Pancreas (tissue), 10 donors: ENCODE data around the gene RIPOR2. TPM values are rescaled to one million over a fixed set of nuclear protein-coding genes. Genes with fewer than 3 reads are reported as not detected.

Experiments
- ATAC-seq, 4 donors: fragments of 200-7000 bp; cut with Tn5 transposase; one replicate each; pipeline versions ENCODE4 v1.8.0 to v1.9.1; 2020; ENCODE audit warnings: mild to moderate bottlenecking in 4 of 4, moderate library complexity in 4 of 4
- DNase-seq, 6 donors: peaks; one replicate each; pipeline ENCODE4 v3.0.0-alpha.2; 2020
- FAIRE-seq: peaks from 2 replicates; lab custom pipeline; 2012; peaks lifted over from hg19 to GRCh38; lab: Jason Lieb, UNC
- H3K27ac ChIP-seq, 4 donors: fragments of 200-600 bp; sonication (generic); 1 replicate in 3 of 4; 2 replicates in 1 of 4; pipeline versions ENCODE4 v1.5.0 to v1.8.0; 2020
- H3K27me3 ChIP-seq, 4 donors: fragments of 200-600 bp; one replicate each; pipeline ENCODE4 v1.8.0; 2021
- H3K36me3 ChIP-seq, 3 donors: fragments of 200-600 bp; sonication (generic) in 1 of 3; one replicate each; pipeline versions ENCODE4 v1.5.0 to v1.8.0; 2020 to 2021
- H3K4me1 ChIP-seq, 3 donors: fragments of 200-600 bp; one replicate each; pipeline ENCODE4 v1.8.0; 2021
- H3K4me3 ChIP-seq, 4 donors: fragments of 200-600 bp; sonication (generic) in 2 of 4; one replicate each; pipeline versions ENCODE4 v1.5.0 to v1.8.0; 2020 to 2021
- H3K9me3 ChIP-seq, 4 donors: fragments of 200-600 bp; one replicate each; pipeline ENCODE4 v1.8.0; 2021
- WGBS, 2 donors: extraction: QIAGEN DNeasy Blood & Tissue Kit; methylation state at CpG; one replicate each; pipeline ENCODE4 v1.1.7; 2013; 5-methylcytosine and 5-hydroxymethylcytosine counted together
- intact Hi-C, 3 donors: fragments of 100-400 bp; cut with DNase I; formaldehyde crosslinking; loops; one replicate each; pipeline versions ENCODE4 v1.11.1 to v1.14.2; 2022
- polyA plus RNA-seq, 2 donors: library from polyadenylated mRNA; stranded (reverse); fragments of 200-250 nt; gene quantifications; one replicate each; pipeline ENCODE4 v1.2.3, GENCODE V29; 2013
- total RNA-seq, 6 donors: library from RNA; stranded (reverse); fragmentation: NEBNext Ultra II Directional in 4 of 6; extraction: Animal tissue kit (Norgen Biotek cat#: 25700) in 4 of 6; gene quantifications; one replicate each; pipeline versions ENCODE4 v1.2.1 to v1.2.4, GENCODE V29; 2021 to 2023
- TF ChIP-seq, protein P1 (sequence below), 4 donors: fragments of 200-600 bp; sonication (generic) in 3 of 4; IDR thresholded peaks; one replicate each; pipeline versions ENCODE4 v1.5.0 to v1.8.0; 2021; ENCODE audit warnings: antibody characterized with exemption in 4 of 4
- donor health status: healthy with polysubstance abuse.
- donor health status: DM: no; HTN: no; CAD: no; lungs with moderate emphysema.
- donor health status: DM: no; HTN: no; CAD: no.
- donor health status: control.
- donor health status: control.
- donor health status: Bipolar disorder and iron deficiency.
- donor health status: DM: yes; HTN: yes; CAD: no.
- donor health status: DM: no; HTN: no; CAD: no.
- donor health status: DM: no; HTN: no; CAD: no.
- donor health status: DM: yes; HTN: yes; CAD: no.

RIPOR2 gene
- total and polyA plus RNA-seq, 8 donors = 0.28 to 3.7 (median 1.00) TPM

DNA sequence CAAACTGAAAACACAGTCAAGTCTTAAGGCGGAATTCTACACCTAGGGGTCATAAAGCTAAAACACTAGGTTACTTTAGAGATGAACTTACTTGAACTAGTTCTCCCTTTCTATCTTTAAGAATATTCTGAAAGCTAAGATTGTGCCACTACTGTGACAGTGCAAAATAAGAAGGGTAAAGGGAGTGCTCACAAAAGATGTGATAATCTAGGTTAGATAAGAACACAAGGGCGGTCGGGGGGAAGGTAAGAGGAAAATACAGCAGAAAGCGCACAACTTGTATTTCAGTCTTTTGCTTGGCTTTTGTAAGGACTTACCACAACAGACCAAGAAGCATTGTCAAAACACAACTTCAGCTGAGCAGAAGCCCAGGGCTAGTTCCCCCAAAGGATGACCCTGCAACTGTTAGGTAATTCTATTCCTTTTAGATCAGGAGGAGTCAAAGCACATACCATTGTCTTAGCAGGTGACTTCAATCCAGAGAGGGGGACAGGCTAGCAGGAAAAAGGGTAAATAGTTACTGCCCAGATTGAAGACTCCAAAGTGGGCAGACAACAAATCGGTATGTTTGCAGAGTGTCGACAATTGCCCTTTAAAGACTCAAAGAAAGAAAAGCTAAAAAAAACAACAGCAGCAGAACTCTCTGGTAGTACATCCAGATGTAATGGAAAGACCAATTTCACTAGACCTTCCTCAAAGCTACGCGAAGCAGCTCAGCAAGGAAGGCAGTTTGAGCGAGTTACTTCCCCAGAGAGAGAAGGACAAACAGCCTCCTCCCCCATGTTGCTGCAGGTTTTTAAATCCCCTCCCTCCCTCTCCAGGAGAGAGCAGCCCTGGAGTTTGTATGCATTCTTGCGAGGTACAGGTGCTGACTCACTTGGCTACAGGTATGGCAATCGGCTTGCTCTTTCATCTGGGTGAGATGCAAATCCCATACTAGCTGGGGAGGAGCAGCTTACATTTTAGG, 59.0 kb downstream of the RIPOR2 start:
- H3K4me3 ChIP-seq = no peak overlapping the region
- ATAC-seq (no peak), DNase-seq (no peak), FAIRE-seq (no peak)
- WGBS, 2 donors = 65 to 69% methylated on average over 11 of the region's 11 CpGs
- H3K9me3 ChIP-seq = no peaks in the 10 kb centered on the region
- no peaks in the 10 kb centered on the region for H3K27me3 ChIP-seq
- H3K4me1 ChIP-seq = no peaks in the 10 kb centered on the region
- TF ChIP-seq, protein P1, sequence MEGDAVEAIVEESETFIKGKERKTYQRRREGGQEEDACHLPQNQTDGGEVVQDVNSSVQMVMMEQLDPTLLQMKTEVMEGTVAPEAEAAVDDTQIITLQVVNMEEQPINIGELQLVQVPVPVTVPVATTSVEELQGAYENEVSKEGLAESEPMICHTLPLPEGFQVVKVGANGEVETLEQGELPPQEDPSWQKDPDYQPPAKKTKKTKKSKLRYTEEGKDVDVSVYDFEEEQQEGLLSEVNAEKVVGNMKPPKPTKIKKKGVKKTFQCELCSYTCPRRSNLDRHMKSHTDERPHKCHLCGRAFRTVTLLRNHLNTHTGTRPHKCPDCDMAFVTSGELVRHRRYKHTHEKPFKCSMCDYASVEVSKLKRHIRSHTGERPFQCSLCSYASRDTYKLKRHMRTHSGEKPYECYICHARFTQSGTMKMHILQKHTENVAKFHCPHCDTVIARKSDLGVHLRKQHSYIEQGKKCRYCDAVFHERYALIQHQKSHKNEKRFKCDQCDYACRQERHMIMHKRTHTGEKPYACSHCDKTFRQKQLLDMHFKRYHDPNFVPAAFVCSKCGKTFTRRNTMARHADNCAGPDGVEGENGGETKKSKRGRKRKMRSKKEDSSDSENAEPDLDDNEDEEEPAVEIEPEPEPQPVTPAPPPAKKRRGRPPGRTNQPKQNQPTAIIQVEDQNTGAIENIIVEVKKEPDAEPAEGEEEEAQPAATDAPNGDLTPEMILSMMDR (IDR thresholded peaks at IDR 0.05) = no peak
- H3K36me3 ChIP-seq = no peaks in the 10 kb centered on the region
- intact Hi-C loops = no loop called here
- no peak overlapping the region for H3K27ac ChIP-seq

DNA sequence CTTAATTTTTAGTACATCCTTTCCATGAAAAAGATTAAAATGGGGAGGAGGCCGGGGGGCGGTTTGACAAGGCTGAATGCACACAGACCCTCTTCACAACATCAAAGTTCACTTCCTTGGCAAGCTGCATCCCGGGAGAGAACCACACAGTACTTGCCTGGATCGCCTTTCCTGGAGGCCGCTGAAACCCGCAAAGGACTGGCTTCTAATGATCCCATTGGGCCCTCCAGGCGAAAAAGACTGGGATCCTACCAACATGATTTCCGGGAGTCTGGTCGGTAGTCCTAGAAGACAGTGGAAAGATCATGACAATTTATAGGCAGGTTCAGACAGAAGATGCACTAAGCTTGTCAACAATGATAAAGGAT, 60.2 kb downstream of the RIPOR2 start:
- intact Hi-C loops = no loop called here
- Histone ChIP-seq H3K9me3 (no peaks in the 10 kb centered on the region), H3K4me3 (no peak overlapping the region), H3K4me1 (no peaks in the 10 kb centered on the region), H3K36me3 (no peaks in the 10 kb centered on the region), H3K27ac (no peak overlapping the region), H3K27me3 (no peaks in the 10 kb centered on the region)
- FAIRE-seq = no peak
- no peak for DNase-seq
- WGBS, 2 donors = 77 to 95% methylated on average over 9 of the region's 9 CpGs
- ATAC-seq = no peak
- TF ChIP-seq, protein P1 (IDR thresholded peaks at IDR 0.05) = no peak

DNA sequence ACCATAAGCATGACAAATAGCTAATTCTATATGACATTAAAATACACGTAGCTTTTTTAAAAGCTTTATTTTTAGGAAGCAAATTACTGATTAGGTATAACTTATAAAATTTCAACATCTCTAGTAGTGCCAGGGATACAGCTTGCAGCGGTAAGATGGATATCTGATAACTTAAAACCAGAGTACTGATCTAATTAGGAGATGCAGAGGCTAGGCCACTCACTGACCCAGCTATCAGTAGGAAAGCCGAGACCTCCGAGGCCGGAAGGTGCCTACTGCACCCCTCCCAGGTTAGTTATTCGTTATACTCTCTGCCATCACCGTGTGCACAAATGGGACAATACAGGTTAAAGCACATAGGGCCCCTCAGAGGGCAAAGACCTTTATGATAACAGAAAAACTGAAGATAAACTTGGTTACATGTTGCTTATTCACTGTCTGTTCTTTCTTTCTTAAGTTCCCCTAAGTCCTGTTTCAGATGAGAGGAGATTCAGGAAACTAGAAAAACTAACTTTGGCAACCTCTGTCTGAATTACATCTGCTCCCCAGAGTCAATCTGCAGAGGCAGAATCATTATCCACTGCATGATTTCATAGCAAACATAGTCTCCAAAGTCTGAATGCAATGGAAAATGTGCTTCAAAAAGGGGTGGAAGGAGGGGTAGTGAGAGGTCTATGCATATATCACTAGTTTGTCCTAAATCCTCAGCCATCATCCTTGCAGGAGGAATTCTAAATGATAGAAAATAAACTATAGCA, 60.8 kb downstream of the RIPOR2 start:
- Histone ChIP-seq H3K36me3 (no peaks in the 10 kb centered on the region), H3K4me3 (no peak overlapping the region), H3K9me3 (no peaks in the 10 kb centered on the region), H3K27ac (no peak overlapping the region), H3K27me3 (peaks cover 0 to 2% (median 0%) of the 10 kb centered on the region in 4 donors), H3K4me1 (no peaks in the 10 kb centered on the region)
- intact Hi-C loops = no loop called here
- DNase-seq = no peak
- 82% methylated on average over 7 of the region's 7 CpGs for WGBS, 2 donors
- no peak for FAIRE-seq
- TF ChIP-seq, protein P1 (IDR thresholded peaks at IDR 0.05) = no peak
- ATAC-seq = no peak

DNA sequence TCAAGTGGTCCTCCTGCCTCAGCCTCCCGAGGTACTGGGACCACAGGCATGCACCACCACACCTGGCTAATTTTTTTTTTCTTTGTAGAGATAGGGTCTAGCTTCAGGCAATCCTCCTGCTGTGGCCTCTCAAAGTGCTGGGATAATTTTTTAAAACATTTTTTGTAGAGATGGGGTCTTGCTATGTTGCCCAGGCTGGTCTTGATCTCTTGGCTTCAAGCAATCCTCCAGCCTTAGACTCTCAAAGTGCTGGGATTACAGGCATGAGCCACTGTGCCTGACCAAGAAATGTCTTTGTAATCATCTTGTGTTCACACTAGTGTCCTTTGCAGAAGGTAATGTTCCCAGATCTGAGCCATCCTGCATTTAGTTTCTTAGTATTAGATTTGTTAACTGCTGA, 61.6 kb downstream of the RIPOR2 start:
- no peaks in the 10 kb centered on the region for H3K4me1 ChIP-seq
- TF ChIP-seq, protein P1 (IDR thresholded peaks at IDR 0.05) = no peak
- no peaks in the 10 kb centered on the region for H3K36me3 ChIP-seq
- no peak for ATAC-seq
- no peak for DNase-seq
- FAIRE-seq = no peak
- H3K27ac ChIP-seq = no peak overlapping the region
- intact Hi-C loops = no loop called here
- no peak overlapping the region for H3K4me3 ChIP-seq
- no peaks in the 10 kb centered on the region for H3K9me3 ChIP-seq
- WGBS, 2 donors = 90 to 96% methylated on average over 1 of the region's 1 CpG
- peaks cover 0 to 3% (median 0%) of the 10 kb centered on the region in 4 donors for H3K27me3 ChIP-seq
